Mucosa of descending colon (tissue), 3 donors: ENCODE data around the gene PHACTR1. TPM values are rescaled to one million over a fixed set of nuclear protein-coding genes. Genes with fewer than 3 reads are reported as not detected.

ENCODE experiments used
- ATAC-seq: fragments of 200-7000 bp; cut with Tn5 transposase; one replicate; pipeline ENCODE4 v1.9.1; 2020; ENCODE audit warnings: mild to moderate bottlenecking, moderate library complexity
- DNase-seq, 3 donors: peaks; one replicate each; pipeline ENCODE4 v3.0.0-alpha.2; 2020
- H3K36me3 ChIP-seq: fragments of 200-600 bp; one replicate; pipeline ENCODE4 v1.8.0; 2021; ENCODE audit warnings: low read depth, mild to moderate bottlenecking
- H3K4me1 ChIP-seq: fragments of 200-600 bp; one replicate; pipeline ENCODE4 v1.8.0; 2021; ENCODE audit warnings: low read depth, mild to moderate bottlenecking
- H3K4me3 ChIP-seq: fragments of 200-600 bp; one replicate; pipeline ENCODE4 v1.8.0; 2021; ENCODE audit warnings: mild to moderate bottlenecking
- H3K9me3 ChIP-seq: fragments of 200-600 bp; one replicate; pipeline ENCODE4 v1.8.0; 2021; ENCODE audit warnings: mild to moderate bottlenecking
- CTCF ChIP-seq: fragments of 200-600 bp; IDR thresholded peaks from one replicate; pipeline ENCODE4 v1.8.0; 2022; ENCODE audit warnings: antibody characterized with exemption, mild to moderate bottlenecking
- intact Hi-C, 2 donors: fragments of 100-400 bp; cut with DNase I in 1 of 2; cut with micrococcal nuclease in 1 of 2; formaldehyde crosslinking; loops; one replicate each; pipeline versions ENCODE4 v1.11.0 to v1.11.1; 2022; cut with DNase I, micrococcal nuclease
- total RNA-seq, 3 donors: library from RNA; stranded (reverse); fragmentation: NEBNext Ultra II Directional in 2 of 3; extraction: Animal tissue kit (Norgen Biotek cat#: 25700) in 2 of 3; gene quantifications; one replicate each; pipeline versions ENCODE4 v1.2.1 to v1.2.4, GENCODE V29; 2021 to 2023
- donor health status: DM: no; HTN: no; CAD: no; lungs with moderate emphysema.
- donor health status: DM: no; HTN: no; CAD: no.
- donor health status: DM: no; HTN: yes; CAD: no.

The PHACTR1 gene
- total RNA-seq, 3 donors from 2014 or later: 2.7 to 4.7 (median 3.1) TPM

GRCh38 chr6:13077117-13077516, 360.6 kb downstream of the PHACTR1 start:
- Histone ChIP-seq H3K4me3 (no peak overlapping the region), H3K36me3 (no peaks in the 10 kb centered on the region), H3K4me1 (no peaks in the 10 kb centered on the region), H3K9me3 (no peaks in the 10 kb centered on the region)
- ATAC-seq (no peak), DNase-seq (no peak)
- intact Hi-C loops: no loop called here
- no peak for TF ChIP-seq CTCF

GRCh38 chr6:13079096-13079723, 362.6 kb downstream of the PHACTR1 start:
- intact Hi-C loops: no loop called here
- no peak for DNase-seq
- no peak for ATAC-seq
- TF ChIP-seq CTCF: no peak
- Histone ChIP-seq H3K4me3 (no peak overlapping the region), H3K9me3 (no peaks in the 10 kb centered on the region), H3K36me3 (no peaks in the 10 kb centered on the region), H3K4me1 (no peaks in the 10 kb centered on the region)

GRCh38 chr6:13080462-13081188, 364.1 kb downstream of the PHACTR1 start:
- ATAC-seq (no peak), DNase-seq (no peak)
- Histone ChIP-seq H3K9me3 (no peaks in the 10 kb centered on the region), H3K36me3 (no peaks in the 10 kb centered on the region), H3K4me1 (no peaks in the 10 kb centered on the region), H3K4me3 (no peak overlapping the region)
- no peak for TF ChIP-seq CTCF
- intact Hi-C loops: no loop called here

- Histone ChIP-seq H3K36me3 (no peaks in the 10 kb centered on the region), H3K9me3 (no peaks in the 10 kb centered on the region), H3K4me1 (no peaks in the 10 kb centered on the region), H3K4me3 (no peak overlapping the region)
- ATAC-seq (no peak), DNase-seq (no peak)
- intact Hi-C loops: no loop called here
- no peak for TF ChIP-seq CTCF
Measured at GRCh38 chr6:13081189-13081563, 364.6 kb downstream of the PHACTR1 start.

GRCh38 chr6:13089296-13089994, 372.9 kb downstream of the PHACTR1 start:
- no peak for TF ChIP-seq CTCF
- Histone ChIP-seq H3K4me3 (no peak overlapping the region), H3K9me3 (no peaks in the 10 kb centered on the region), H3K36me3 (no peaks in the 10 kb centered on the region), H3K4me1 (no peaks in the 10 kb centered on the region)
- ATAC-seq (no peak), DNase-seq (no peak)
- intact Hi-C loops: no loop called here
